DMS79 treated with DMSO at 0.1 percent for 48 hours (cell line): ENCODE measurements around the gene ZNF488.

Experiments
- DNase-seq: peaks from one replicate; lab custom pipeline; 2025; lab: John Stamatoyannopoulos, UW

ZNF488 gene

DNA sequence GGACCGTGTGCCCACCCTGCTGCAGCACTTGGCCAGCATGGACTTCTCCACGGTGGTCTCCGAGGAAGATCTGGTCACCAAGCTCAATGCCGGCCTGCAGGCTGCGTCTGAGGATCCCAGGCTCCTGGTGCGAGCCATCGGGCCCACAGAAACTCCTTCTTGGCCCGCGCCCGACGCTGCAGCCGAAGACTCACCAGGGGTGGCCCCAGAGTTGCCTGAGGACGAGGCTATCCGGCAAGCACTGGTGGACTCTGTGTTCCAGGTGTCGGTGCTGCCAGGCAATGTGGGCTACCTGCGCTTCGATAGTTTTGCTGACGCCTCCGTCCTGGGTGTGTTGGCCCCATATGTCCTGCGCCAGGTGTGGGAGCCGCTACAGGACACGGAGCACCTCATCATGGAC is 34.6 kb downstream of the ZNF488 start:
- DNase-seq: no peak

DNA sequence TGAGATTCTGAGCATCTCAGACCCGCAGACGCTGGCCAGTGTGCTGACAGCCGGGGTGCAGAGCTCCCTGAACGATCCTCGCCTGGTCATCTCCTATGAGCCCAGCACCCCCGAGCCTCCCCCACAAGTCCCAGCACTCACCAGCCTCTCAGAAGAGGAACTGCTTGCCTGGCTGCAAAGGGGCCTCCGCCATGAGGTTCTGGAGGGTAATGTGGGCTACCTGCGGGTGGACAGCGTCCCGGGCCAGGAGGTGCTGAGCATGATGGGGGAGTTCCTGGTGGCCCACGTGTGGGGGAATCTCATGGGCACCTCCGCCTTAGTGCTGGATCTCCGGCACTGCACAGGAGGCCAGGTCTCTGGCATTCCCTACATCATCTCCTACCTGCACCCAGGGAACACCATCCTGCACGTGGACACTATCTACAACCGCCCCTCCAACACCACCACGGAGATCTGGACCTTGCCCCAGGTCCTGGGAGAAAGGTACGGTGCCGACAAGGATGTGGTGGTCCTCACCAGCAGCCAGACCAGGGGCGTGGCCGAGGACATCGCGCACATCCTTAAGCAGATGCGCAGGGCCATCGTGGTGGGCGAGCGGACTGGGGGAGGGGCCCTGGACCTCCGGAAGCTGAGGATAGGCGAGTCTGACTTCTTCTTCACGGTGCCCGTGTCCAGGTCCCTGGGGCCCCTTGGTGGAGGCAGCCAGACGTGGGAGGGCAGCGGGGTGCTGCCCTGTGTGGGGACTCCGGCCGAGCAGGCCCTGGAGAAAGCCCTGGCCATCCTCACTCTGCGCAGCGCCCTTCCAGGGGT is 35.2 kb downstream of the ZNF488 start:
- no peak for DNase-seq

DNA sequence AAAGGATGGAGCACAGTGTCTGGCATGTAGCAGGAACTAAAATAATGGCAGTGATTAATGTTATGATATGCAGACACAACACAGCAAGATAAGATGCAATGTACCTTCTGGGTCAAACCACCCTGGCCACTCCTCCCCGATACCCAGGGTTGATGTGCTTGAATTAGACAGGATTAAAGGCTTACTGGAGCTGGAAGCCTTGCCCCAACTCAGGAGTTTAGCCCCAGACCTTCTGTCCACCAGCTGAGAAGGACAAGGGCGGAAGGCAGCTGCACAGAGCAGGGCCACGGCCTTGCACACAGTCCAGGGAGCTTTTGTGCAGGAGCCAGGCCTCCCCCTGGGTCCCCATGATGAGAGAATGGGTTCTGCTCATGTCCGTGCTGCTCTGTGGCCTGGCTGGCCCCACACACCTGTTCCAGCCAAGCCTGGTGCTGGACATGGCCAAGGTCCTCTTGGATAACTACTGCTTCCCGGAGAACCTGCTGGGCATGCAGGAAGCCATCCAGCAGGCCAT is 35.9 kb downstream of the ZNF488 start, which contains the start of gene RBP3:
Gene RBP3 (plus strand): TSS at position 226 of the 514 bp plus-strand sequence. CDS start 122 bp downstream, at position 348.
- no peak for DNase-seq

GRCh38 chr10:47347303-47347675 is 36.8 kb downstream of the ZNF488 start:
- DNase-seq: no peak

DNA sequence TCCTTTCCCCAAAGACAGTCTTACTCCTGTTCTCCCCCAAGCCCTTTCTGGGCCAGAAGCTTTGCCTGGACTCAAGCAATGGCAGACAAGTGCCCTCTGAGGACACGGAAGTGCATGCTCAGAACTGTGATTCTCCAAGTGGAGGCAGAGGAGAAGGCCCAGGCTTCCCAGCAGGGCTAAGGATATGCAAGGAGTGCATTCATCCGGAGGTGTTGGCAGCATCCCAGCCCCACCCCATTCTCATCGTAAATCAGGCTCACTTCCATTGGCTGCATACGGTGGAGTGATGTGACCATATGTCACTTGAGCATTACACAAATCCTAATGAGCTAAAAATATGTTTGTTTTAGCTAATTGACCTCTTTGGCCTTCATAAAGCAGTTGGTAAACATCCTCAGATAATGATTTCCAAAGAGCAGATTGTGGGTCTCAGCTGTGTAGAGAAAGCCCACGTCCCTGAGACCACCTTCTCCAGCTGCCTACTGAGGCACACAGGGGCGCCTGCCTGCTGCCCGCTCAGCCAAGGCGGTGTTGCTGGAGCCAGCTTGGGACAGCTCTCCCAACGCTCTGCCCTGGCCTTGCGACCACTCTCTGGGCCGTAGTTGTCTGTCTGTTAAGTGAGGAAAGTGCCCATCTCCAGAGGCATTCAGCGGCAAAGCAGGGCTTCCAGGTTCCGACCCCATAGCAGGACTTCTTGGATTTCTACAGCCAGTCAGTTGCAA is 37.4 kb downstream of the ZNF488 start:
- peak; percentile 36 for DNase-seq

DNA sequence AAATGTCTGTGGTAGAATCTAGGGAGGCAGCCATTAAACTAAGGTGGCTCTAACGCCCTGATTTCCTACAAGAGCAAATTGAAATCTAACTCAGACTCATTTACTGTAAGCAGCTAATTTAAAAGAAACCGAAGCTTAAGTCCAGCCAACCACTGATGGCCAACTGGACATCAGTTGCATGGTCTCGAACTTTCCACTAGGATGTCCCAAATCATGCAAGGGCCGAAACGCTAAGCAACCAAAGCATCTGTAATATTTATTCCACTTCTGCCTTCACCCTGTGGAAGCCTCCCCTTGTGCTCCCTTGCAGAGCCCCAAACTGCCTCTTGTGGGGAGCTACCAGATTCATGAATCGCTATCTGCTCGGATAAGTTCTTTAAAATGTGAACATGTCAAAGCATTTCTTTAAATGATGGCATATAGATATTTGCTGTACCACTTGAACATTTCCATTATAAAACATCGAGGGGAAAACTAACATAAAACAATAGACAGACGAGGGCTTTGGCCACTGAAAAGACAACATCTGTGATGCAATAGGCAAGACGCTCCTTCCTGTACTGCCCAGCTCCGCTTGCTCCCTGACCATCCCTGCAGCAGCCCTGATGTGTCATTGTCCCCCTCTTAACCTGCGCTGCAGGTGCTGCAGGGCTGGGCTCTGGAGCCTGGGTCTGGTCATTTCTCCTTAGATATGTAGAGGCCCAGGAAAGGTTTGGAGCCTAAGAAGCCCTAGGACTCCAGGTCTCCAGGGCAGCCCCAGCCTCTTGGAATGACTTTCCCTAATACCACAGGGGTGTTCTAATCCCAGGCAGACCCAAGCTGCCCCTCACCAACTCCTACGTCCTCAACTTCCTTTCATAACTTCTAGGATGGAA is 38.9 kb downstream of the ZNF488 start:
- DNase-seq: no peak

- DNase-seq: no peak
Measured at GRCh38 chr10:47340608-47341170, 43.4 kb downstream of the ZNF488 start.

GRCh38 chr10:47339759-47340607 is 44.1 kb downstream of the ZNF488 start:
- DNase-seq: no peak

DNA sequence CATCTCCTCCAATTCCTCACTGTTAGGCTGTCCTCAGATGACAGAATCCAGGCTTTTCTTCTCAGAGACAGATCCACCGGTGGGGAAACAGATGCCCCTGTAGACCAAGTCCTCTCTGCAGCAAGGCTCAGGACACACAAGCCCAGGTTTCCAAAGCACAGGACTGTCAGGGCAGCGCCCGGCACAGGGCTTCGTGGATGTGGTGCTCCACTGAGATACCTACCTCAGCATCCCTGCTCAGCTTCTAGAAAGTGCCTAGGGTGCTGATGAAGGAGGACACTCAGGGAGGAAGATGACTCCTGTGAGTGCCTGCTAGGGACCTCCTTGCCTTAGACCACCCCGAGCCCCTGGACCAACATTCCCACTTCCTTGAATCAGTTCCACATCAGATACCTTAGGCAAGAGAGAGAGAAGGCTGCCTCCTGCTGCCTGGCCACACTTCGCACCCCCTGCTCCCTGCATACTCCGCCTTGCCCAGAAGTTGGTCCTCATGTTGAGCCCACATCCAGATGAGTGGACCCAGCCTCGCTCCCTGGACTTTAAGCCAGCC is 44.8 kb downstream of the ZNF488 start:
- DNase-seq: no peak

DNA sequence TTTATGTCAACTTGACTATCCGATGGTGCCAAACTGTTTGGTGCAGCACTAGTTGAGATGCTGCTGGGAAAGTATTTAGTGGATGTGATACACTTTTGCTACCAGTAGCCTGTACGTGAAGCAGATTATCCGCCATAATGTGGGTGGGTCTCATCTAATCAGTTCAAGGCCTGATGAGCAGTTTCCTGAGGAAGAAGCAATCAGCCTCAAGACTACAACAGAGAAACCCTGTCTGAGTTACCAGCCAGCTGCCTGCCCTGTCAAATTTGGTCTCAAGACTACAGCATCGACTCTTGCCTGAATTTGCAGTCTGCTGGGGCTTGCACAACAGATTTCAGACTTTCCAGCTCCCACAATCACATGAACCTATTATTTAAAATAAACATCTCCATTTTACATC is 46.8 kb downstream of the ZNF488 start:
- DNase-seq: no peak

GRCh38 chr10:47336387-47337134 is 47.5 kb downstream of the ZNF488 start:
- DNase-seq: no peak

GRCh38 chr10:47335906-47336305 is 48.2 kb downstream of the ZNF488 start:
- DNase-seq: no peak

DNA sequence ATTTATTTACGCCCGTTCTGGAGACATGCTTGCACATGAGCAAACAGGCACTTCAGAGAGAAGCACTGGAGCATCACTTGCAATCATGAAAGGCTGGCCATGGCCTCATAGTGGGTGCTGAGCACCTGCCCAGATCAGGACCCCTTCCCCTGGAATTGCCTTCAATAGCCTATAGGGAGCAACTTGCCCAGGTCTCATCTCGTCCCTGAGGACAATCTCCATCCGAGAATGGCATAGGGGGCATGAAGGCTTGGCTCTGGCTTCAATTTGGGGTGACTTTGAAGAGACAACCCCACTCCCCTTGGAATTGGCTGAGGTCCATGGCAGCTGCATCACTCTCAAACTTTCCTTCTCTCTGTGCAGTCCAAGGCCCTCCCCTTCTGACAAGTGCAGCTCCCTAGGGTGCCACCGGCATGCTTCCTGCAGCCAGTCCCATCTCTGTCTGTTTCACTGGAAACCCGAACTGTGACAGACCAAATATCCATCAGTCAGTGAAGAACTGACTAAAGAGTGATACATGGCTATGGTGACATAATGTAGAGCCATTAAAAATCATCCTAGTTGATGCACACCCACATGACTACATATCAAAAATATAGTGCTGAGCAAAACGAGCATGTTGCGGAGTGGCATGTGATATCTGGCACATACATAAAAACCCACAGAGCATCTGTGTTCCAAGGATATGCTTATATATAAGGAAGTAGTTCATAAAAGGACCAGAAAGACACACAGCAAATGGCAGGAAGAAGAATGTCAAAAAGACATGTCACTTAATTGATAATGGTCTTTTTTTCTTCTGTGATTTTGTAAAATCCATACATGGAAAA is 49.4 kb downstream of the ZNF488 start:
- DNase-seq: no peak

DNA sequence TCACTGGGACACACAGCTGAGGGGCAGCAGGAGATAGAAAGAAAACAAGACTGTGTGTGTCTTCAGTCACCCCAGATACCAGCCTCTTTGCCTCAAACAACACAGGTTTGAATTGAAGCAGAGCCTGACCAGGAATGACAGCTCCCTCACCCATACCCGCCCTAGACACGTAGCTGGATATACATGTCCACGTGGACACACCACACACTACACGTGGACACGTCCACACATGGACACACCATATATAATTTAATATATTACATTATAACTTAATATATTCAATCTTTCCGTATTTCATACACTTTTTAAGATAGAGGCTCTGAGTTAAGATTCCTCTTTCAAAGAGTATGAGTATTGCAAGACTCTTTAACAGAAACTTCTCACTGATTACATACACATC is 50.6 kb downstream of the ZNF488 start:
- no peak for DNase-seq

DNA sequence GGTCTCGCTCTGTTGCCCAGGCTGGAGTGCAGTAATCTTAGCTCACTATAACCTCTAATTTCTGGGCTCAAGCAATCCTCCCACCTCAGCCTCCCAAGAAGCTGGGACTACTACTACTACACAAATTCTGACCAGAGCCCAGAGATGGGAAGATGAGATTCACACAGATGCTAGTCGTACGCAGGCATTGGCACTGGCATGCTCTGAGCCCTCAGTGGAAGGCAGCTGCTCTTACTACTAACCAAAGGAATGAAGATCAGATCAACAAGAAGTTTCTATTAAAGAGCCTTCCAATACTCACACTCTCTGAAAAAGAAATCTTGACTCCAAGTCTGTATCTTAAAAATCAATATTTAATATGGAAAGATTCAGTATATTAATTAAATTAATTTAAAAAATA is 51.1 kb downstream of the ZNF488 start:
- DNase-seq: no peak

DNA sequence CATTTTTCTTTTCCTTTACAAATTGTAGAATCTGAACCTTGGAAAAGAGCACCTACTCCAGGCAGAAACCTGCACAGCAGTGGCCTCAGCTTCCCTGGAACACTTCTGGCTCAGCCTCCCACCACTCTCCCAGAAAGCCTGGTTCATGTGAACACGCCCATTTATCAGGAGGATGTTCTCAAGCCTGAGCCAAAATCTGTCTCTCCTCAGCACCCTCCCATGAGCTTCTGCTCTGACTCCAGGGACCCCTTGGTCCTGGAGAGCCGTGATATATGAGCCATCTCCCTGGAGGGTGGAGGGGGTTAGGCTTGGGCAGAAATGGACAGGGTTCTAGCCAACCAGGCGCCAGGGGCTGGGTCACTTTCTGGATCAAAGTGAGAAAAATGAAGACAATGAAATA is 51.7 kb downstream of the ZNF488 start:
- DNase-seq: no peak

- DNase-seq: no peak
Measured at GRCh38 chr10:47331954-47332353, 52.1 kb downstream of the ZNF488 start.

- DNase-seq: no peak
Measured at GRCh38 chr10:47331491-47331890, 52.6 kb downstream of the ZNF488 start.

DNA sequence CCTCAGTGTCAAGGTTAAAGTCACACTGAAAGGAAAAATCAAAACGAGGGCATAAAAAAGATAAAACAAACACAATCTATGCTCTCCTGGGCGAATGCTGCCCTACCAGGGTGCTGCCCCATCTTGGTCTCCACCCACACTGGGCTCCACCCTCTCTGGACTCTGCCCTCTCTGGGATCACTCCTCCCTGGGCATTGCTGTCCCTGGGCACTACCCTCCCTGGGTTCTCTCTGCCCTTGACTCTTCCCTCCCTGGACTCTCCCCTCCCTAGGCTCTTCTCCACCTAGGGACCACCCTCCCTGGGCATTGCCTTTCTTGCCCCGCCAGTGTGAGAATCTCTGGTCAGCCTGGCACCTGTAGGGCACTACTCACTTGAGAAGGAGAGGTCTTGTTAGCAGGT is 53.3 kb downstream of the ZNF488 start:
- DNase-seq: no peak
